ENCODE results near the gene OMD.

GRCh38 chr9:92377876-92378275, 46.4 kb downstream of the OMD start:
- TF ChIP-seq, protein P1, sequence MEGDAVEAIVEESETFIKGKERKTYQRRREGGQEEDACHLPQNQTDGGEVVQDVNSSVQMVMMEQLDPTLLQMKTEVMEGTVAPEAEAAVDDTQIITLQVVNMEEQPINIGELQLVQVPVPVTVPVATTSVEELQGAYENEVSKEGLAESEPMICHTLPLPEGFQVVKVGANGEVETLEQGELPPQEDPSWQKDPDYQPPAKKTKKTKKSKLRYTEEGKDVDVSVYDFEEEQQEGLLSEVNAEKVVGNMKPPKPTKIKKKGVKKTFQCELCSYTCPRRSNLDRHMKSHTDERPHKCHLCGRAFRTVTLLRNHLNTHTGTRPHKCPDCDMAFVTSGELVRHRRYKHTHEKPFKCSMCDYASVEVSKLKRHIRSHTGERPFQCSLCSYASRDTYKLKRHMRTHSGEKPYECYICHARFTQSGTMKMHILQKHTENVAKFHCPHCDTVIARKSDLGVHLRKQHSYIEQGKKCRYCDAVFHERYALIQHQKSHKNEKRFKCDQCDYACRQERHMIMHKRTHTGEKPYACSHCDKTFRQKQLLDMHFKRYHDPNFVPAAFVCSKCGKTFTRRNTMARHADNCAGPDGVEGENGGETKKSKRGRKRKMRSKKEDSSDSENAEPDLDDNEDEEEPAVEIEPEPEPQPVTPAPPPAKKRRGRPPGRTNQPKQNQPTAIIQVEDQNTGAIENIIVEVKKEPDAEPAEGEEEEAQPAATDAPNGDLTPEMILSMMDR (conservative IDR thresholded peaks at IDR 0.05) = no peak
- no peak for TF ChIP-seq ZFX (IDR thresholded peaks at IDR 0.05)
